ENCODE results near the gene CCN5.

CCN5 gene

GRCh38 chr20:44723798-44724362 lies 8.7 kb downstream of the CCN5 start:
- TF ChIP-seq ZNF311 (tag by site-specific recombination; IDR thresholded peaks at IDR 0.05; ENCODE audit: borderline replicate concordance) = no peak
- TF ChIP-seq ZNF704 (tag by site-specific recombination; IDR thresholded peaks at IDR 0.05) = no peak
- TF ChIP-seq, protein P1, sequence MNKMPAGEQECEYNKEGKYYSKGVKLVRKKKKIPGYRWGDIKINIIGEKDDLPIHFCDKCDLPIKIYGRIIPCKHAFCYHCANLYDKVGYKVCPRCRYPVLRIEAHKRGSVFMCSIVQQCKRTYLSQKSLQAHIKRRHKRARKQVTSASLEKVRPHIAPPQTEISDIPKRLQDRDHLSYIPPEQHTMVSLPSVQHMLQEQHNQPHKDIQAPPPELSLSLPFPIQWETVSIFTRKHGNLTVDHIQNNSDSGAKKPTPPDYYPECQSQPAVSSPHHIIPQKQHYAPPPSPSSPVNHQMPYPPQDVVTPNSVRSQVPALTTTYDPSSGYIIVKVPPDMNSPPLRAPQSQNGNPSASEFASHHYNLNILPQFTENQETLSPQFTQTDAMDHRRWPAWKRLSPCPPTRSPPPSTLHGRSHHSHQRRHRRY (tag by site-specific recombination; IDR thresholded peaks at IDR 0.05) = no peak
- no peak for TF ChIP-seq ZNF529 (tag by site-specific recombination; IDR thresholded peaks at IDR 0.05; ENCODE audit: insufficient replicate concordance)
- TF ChIP-seq ZNF133 (tag by site-specific recombination; IDR thresholded peaks at IDR 0.05) = no peak
- no peak for TF ChIP-seq INSM2 (tag by site-specific recombination; IDR thresholded peaks at IDR 0.05)
- TF ChIP-seq ZNF707 (tag by site-specific recombination; IDR thresholded peaks at IDR 0.05) = no peak
- TF ChIP-seq ZNF324 (tag by site-specific recombination; IDR thresholded peaks at IDR 0.05) = no peak
- no peak for TF ChIP-seq ZNF169 (tag by site-specific recombination; IDR thresholded peaks at IDR 0.05)
- TF ChIP-seq ZNF776 (tag by site-specific recombination; IDR thresholded peaks at IDR 0.05; ENCODE audit: borderline replicate concordance) = no peak
- TF ChIP-seq, protein P2, sequence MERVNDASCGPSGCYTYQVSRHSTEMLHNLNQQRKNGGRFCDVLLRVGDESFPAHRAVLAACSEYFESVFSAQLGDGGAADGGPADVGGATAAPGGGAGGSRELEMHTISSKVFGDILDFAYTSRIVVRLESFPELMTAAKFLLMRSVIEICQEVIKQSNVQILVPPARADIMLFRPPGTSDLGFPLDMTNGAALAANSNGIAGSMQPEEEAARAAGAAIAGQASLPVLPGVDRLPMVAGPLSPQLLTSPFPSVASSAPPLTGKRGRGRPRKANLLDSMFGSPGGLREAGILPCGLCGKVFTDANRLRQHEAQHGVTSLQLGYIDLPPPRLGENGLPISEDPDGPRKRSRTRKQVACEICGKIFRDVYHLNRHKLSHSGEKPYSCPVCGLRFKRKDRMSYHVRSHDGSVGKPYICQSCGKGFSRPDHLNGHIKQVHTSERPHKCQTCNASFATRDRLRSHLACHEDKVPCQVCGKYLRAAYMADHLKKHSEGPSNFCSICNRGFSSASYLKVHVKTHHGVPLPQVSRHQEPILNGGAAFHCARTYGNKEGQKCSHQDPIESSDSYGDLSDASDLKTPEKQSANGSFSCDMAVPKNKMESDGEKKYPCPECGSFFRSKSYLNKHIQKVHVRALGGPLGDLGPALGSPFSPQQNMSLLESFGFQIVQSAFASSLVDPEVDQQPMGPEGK (tag by site-specific recombination; IDR thresholded peaks at IDR 0.05) = no peak
- no peak for TF ChIP-seq ZNF701 (tag by site-specific recombination; IDR thresholded peaks at IDR 0.05)
- CTCF ChIA-PET = interaction anchor here (0.5 to 1.2 kb wide), 6 partner anchors 8 to 39 kb away, joined by 3 to 5 read pairs (median 3); partner anchors contain the start of gene CCN5
- no peak overlapping the region for H3K27ac ChIP-seq (ENCODE audit: extremely low read depth, low read depth, low read length)
- peaks cover 8% of the 10 kb centered on the region for H3K4me1 ChIP-seq (ENCODE audit: control insufficient read depth, insufficient read depth, low read length)
- H3K9me3 ChIP-seq (ENCODE audit: control insufficient read depth, insufficient read depth, low read depth, low read length) = no peaks in the 10 kb centered on the region
- no peak overlapping the region for H3K4me3 ChIP-seq (ENCODE audit: low read depth, low read length)
- POLR2A ChIA-PET = no interaction called here
- no peaks in the 10 kb centered on the region for H3K36me3 ChIP-seq (ENCODE audit: control insufficient read depth in 2 of 2, insufficient read depth in 1 of 2, low read length in 2 of 2)

DNA sequence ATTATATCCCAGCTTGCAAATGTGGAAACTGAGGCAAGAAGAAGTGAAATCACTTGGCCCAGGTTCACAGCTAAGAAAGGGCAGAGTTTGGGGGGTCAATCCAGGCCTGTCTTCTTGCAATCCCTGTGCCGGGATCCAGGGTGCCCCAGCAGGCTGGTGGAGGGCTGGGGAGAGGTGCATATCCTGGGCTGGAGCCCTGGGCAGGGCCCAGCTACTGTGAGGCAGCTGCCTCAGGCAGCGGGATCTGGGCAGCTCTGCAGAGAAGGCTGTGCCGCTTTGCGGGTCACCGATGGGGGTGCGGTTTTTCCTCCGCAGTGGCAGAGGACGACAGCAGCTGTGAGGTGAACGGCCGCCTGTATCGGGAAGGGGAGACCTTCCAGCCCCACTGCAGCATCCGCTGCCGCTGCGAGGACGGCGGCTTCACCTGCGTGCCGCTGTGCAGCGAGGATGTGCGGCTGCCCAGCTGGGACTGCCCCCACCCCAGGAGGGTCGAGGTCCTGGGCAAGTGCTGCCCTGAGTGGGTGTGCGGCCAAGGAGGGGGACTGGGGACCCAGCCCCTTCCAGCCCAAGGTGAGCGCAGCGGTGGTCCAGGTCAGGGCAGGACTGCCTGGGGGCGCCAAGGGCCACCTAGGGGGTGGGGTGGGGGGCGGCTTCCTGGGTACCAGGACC lies 9.4 kb downstream of the CCN5 start:
- TF ChIP-seq, protein P3, sequence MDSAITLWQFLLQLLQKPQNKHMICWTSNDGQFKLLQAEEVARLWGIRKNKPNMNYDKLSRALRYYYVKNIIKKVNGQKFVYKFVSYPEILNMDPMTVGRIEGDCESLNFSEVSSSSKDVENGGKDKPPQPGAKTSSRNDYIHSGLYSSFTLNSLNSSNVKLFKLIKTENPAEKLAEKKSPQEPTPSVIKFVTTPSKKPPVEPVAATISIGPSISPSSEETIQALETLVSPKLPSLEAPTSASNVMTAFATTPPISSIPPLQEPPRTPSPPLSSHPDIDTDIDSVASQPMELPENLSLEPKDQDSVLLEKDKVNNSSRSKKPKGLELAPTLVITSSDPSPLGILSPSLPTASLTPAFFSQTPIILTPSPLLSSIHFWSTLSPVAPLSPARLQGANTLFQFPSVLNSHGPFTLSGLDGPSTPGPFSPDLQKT (IDR thresholded peaks at IDR 0.05; ENCODE audit: borderline replicate concordance, low read depth, low read length) = no peak
- no peak for TF ChIP-seq ZNF701 (tag by site-specific recombination; IDR thresholded peaks at IDR 0.05)
- H3K9me3 ChIP-seq (ENCODE audit: control insufficient read depth, insufficient read depth, low read depth, low read length) = no peaks in the 10 kb centered on the region
- no peak overlapping the region for H3K4me3 ChIP-seq (ENCODE audit: low read depth, low read length)
- no peaks in the 10 kb centered on the region for H3K36me3 ChIP-seq (ENCODE audit: control insufficient read depth in 2 of 2, insufficient read depth in 1 of 2, low read length in 2 of 2)
- ChIA-PET CTCF (interaction anchor here (0.9 to 1.2 kb wide), 3 partner anchors 9 to 40 kb away, joined by 4 to 5 read pairs (median 4); no protein-coding TSS in a partner anchor), POLR2A (no interaction called here)
- no peak overlapping the region for H3K27ac ChIP-seq (ENCODE audit: extremely low read depth, low read depth, low read length)
- peaks cover 13% of the 10 kb centered on the region for H3K4me1 ChIP-seq (ENCODE audit: control insufficient read depth, insufficient read depth, low read length)
